CD4-positive, alpha-beta T cell (primary cell): Measurements from ENCODE around the gene NRXN3. TPM values are rescaled to one million over a fixed set of nuclear protein-coding genes. Genes with fewer than 3 reads are reported as not detected.
"Not testable (repeated sequence)": the region's sequence is repeated elsewhere in the genome, so short reads cannot be mapped to it uniquely, and the experiment has no call there.

Experiments used
- ATAC-seq: fragments of 200-7000 bp; cut with Tn5 transposase; one replicate; pipeline ENCODE4 v1.10.0; 2022; ENCODE audit warnings: mild to moderate bottlenecking; ENCODE audit not compliant: poor library complexity
- CTCF ChIA-PET: fragments of 350-600 bp; sonication (Branson Sonifier 250); formaldehyde crosslinking; loops from one replicate; lab custom pipeline; 2021; ENCODE audit warnings: antibody characterized with exemption, inconsistent platforms; lab: Charles Lee
- POLR2A ChIA-PET: fragments of 350-600 bp; sonication (Branson Sonifier 250); formaldehyde crosslinking; loops from one replicate; lab custom pipeline; 2021; ENCODE audit warnings: antibody characterized with exemption, inconsistent platforms; lab: Charles Lee
- DNase-seq, 14 experiments: peaks; one replicate each; pipeline ENCODE4 v3.0.0-alpha.2; 2013 to 2020; ENCODE audit warnings: mixed read lengths in 2 of 14
- H3K27ac ChIP-seq, 2 donors: one replicate each; pipeline versions ENCODE4 v1.5.1 to v1.7.0; 2013; ENCODE audit warnings: low read length in 2 of 2, low read depth in 1 of 2, mild to moderate bottlenecking in 1 of 2
- H3K27me3 ChIP-seq, 2 experiments: 1 replicate in 1 of 2; 2 replicates in 1 of 2; pipeline versions ENCODE4 v1.6.1 to v1.7.0; 2013; ENCODE audit warnings: low read length in 2 of 2, control low read depth in 1 of 2, mild to moderate bottlenecking in 1 of 2, moderate library complexity in 1 of 2; ENCODE audit not compliant: insufficient read depth in 2 of 2, control insufficient read depth in 1 of 2
- H3K36me3 ChIP-seq: one replicate; pipeline ENCODE4 v1.6.1; 2013; ENCODE audit warnings: low read length, control low read depth; ENCODE audit not compliant: insufficient read depth
- H3K4me1 ChIP-seq: one replicate; pipeline ENCODE4 v1.6.1; 2013; ENCODE audit warnings: low read length, control low read depth; ENCODE audit not compliant: insufficient read depth
- H3K4me3 ChIP-seq: one replicate; pipeline ENCODE4 v1.5.1; 2013; ENCODE audit warnings: mild to moderate bottlenecking, low read length, moderate library complexity
- H3K9me3 ChIP-seq, 2 experiments: 1 replicate in 1 of 2; 2 replicates in 1 of 2; pipeline versions ENCODE4 v1.6.1 to v1.7.0; 2013; ENCODE audit warnings: low read length in 2 of 2, mild to moderate bottlenecking in 2 of 2, control low read depth in 1 of 2, moderate library complexity in 1 of 2; ENCODE audit not compliant: control insufficient read depth in 1 of 2, insufficient read depth in 1 of 2
- H3K27ac Mint-ChIP-seq: one replicate; pipeline ENCODE4 v1.8.0; 2020; ENCODE audit warnings: mixed read lengths
- H3K27me3 Mint-ChIP-seq: one replicate; pipeline ENCODE4 v1.8.0; 2021; ENCODE audit warnings: mixed read lengths
- H3K36me3 Mint-ChIP-seq: one replicate; pipeline ENCODE4 v1.8.0; 2021; ENCODE audit warnings: low read depth, mixed read lengths
- H3K4me1 Mint-ChIP-seq: one replicate; pipeline ENCODE4 v1.8.0; 2021; ENCODE audit warnings: low read depth, mixed read lengths
- H3K4me3 Mint-ChIP-seq: one replicate; pipeline ENCODE4 v1.8.0; 2020; ENCODE audit warnings: mild to moderate bottlenecking, mixed read lengths
- H3K9me3 Mint-ChIP-seq: one replicate; pipeline ENCODE4 v1.8.0; 2020; ENCODE audit warnings: mixed read lengths
- CTCF ChIP-seq: fragments of 200-600 bp; IDR thresholded peaks from one replicate; pipeline ENCODE4 v1.8.0; 2022; ENCODE audit warnings: antibody characterized with exemption, mild to moderate bottlenecking
- intact Hi-C, 2 experiments: fragments of 100-400 bp; cut with DNase I in 1 of 2; cut with micrococcal nuclease in 1 of 2; formaldehyde crosslinking; loops; one replicate each; pipeline versions ENCODE4 v1.15.1 to v1.9.0; 2023 to 2025; cut with DNase I, micrococcal nuclease
- total RNA-seq, 174 experiments: library from RNA in 2 of 174; stranded (reverse) in 2 of 174; gene quantifications; one replicate each; pipeline ENCODE4 v1.2.3 and lab custom pipeline; 2021 to 2026

NRXN3 gene
- total RNA-seq, 2 experiments from 2014 or later: not detected

- ATAC-seq: no peak
- TF ChIP-seq CTCF: no peak
- no peaks in the 10 kb centered on the region for H3K27me3 Mint-ChIP-seq
- no peak for DNase-seq
- H3K9me3 Mint-ChIP-seq: no peaks in the 10 kb centered on the region
- Histone ChIP-seq H3K27me3 (no peaks in the 10 kb centered on the region), H3K4me3 (no peak overlapping the region), H3K4me1 (peaks cover 3% of the 10 kb centered on the region), H3K27ac (no peak overlapping the region), H3K9me3 (peaks cover 0 to 3% of the 10 kb centered on the region in 2 experiments), H3K36me3 (no peaks in the 10 kb centered on the region)
- H3K27ac Mint-ChIP-seq: no peak overlapping the region
- H3K4me3 Mint-ChIP-seq: no peak overlapping the region
- H3K4me1 Mint-ChIP-seq: peaks cover 10% of the 10 kb centered on the region
- POLR2A ChIA-PET: no interaction called here
- H3K36me3 Mint-ChIP-seq: no peaks in the 10 kb centered on the region
- CTCF ChIA-PET: interaction anchor here (1.3 kb wide), 1 partner anchor 705 kb away, joined by 3 read pairs; no protein-coding TSS in a partner anchor
- intact Hi-C loops: loop anchor here (2.0 to 10.0 kb wide), 3 partner anchors 545 to 912 kb away; no protein-coding TSS in a partner anchor
Observed at GRCh38 chr14:78566859-78567172, 396.6 kb downstream of the NRXN3 start.

GRCh38 chr14:78567343-78567742, 397.2 kb downstream of the NRXN3 start:
- intact Hi-C loops: loop anchor here (2.0 to 10.0 kb wide), 3 partner anchors 545 to 913 kb away; no protein-coding TSS in a partner anchor
- no peaks in the 10 kb centered on the region for H3K36me3 Mint-ChIP-seq
- H3K4me1 Mint-ChIP-seq: peaks cover 10% of the 10 kb centered on the region
- Histone ChIP-seq H3K9me3 (peaks cover 0 to 3% of the 10 kb centered on the region in 2 experiments), H3K36me3 (no peaks in the 10 kb centered on the region), H3K4me1 (peaks cover 3% of the 10 kb centered on the region), H3K27ac (no peak overlapping the region), H3K4me3 (no peak overlapping the region), H3K27me3 (no peaks in the 10 kb centered on the region)
- no peak overlapping the region for H3K27ac Mint-ChIP-seq
- H3K27me3 Mint-ChIP-seq: peaks cover 3% of the 10 kb centered on the region
- ChIA-PET POLR2A (no interaction called here), CTCF (no interaction called here)
- H3K4me3 Mint-ChIP-seq: no peak overlapping the region
- ATAC-seq (no peak), DNase-seq (no peak)
- no peaks in the 10 kb centered on the region for H3K9me3 Mint-ChIP-seq
- TF ChIP-seq CTCF: no peak

- H3K27ac ChIP-seq, DNase-seq, H3K36me3 ChIP-seq, H3K4me3 ChIP-seq, H3K4me1 ChIP-seq, H3K36me3 Mint-ChIP-seq, ATAC-seq, H3K4me1 Mint-ChIP-seq, H3K4me3 Mint-ChIP-seq, CTCF ChIA-PET, H3K27ac Mint-ChIP-seq, H3K27me3 Mint-ChIP-seq, POLR2A ChIA-PET, H3K9me3 Mint-ChIP-seq, H3K27me3 ChIP-seq, intact Hi-C loops: not testable (repeated sequence)
- H3K9me3 ChIP-seq: peaks cover 8 to 17% of the 10 kb centered on the region in 2 experiments
Observed at GRCh38 chr14:78573736-78574135, 403.6 kb downstream of the NRXN3 start.

GRCh38 chr14:78576437-78577166, 406.4 kb downstream of the NRXN3 start:
- intact Hi-C loops: no loop called here

More at GRCh38 chr14:78576437-78577166, 406.4 kb downstream of the NRXN3 start:
- Histone ChIP-seq H3K27me3 (no peaks in the 10 kb centered on the region), H3K9me3 (peaks cover 8 to 17% of the 10 kb centered on the region in 2 experiments), H3K27ac (no peak overlapping the region), H3K4me1 (no peaks in the 10 kb centered on the region), H3K36me3 (no peaks in the 10 kb centered on the region), H3K4me3 (no peak overlapping the region)
- POLR2A ChIA-PET: no interaction called here
- no peak for TF ChIP-seq CTCF
- ATAC-seq: no peak
- CTCF ChIA-PET: no interaction called here
- Mint-ChIP-seq H3K27me3 (peaks cover 4% of the 10 kb centered on the region), H3K36me3 (no peaks in the 10 kb centered on the region), H3K9me3 (peaks cover 7% of the 10 kb centered on the region), H3K4me1 (no peaks in the 10 kb centered on the region), H3K27ac (no peak overlapping the region), H3K4me3 (no peak overlapping the region)
- DNase-seq: no peak
